HG03354 (cell line): ENCODE data around the gene CPEB2.
A peak's percentile ranks its signal among the peaks of the same experiment; 100 is the strongest.

Source experiments
- ATAC-seq: cut with Tn5 transposase; IDR thresholded peaks from one replicate; pipeline ENCODE4 v1.9.1; 2021; ENCODE audit warnings: mild to moderate bottlenecking; ENCODE audit not compliant: unreplicated experiment, poor library complexity, severe bottlenecking

CPEB2 gene

DNA sequence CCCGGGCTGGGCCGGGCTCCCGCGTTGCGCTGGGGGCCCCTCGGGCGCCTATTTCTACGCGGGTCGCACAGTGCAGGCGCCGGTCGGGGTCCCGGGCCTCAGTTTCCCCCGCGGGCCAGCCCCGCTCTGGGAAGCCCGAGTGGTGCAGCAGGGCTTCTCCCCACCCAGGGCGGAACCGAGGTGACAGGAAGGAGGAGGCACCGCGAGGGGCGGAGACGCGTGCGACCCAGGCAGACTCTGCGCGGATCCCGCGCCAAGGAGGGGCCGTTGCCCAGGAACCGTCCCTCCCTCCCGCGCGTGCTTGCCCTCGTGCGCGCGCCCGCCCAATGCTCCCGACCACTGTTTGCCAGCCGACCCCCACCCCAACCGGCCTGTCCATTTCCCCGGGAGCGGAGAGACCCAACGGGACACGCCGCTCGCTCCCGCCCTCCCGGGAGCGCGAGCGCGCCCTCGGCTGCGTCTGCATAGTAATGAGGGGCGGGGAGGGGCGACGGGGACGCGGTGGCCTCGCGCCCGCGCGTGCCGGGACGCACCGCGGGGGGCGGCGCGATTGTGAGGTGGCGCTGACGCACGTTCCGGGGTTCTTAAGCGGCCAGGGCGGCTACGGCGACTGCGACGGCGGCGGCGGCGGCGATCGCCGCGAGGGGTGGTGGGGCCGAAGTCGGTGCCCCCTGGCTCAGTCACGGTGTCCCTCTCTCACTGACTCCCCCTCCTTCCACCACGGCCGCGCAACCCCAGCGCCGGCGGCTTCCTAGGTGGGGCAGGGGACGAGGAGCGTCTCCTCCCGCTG, at the start of gene CPEB2:
Gene CPEB2 (plus strand): TSS at position 613 of the 790 bp plus-strand sequence. CDS start 193 bp downstream, outside the sequence.
- peak; percentile 67 for ATAC-seq

DNA sequence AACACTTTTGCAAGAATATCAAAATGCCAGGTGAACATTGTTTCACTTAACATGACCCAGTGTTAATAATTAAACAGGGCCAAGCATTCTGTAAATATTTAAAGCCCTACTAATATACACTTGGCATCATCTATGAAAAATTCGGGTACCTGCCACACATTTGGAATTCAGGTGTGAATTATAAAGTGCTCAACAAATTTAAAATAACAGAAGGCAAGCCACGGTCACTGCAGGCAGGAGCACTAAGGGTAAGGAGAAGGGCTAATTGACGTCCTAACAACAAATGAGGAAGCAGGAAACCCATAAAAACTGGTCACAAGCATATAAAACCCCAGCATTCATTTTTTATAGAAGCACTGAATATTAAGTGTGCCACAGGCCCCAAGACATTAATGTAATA, 43.8 kb upstream of the CPEB2 start:
- ATAC-seq: no peak

DNA sequence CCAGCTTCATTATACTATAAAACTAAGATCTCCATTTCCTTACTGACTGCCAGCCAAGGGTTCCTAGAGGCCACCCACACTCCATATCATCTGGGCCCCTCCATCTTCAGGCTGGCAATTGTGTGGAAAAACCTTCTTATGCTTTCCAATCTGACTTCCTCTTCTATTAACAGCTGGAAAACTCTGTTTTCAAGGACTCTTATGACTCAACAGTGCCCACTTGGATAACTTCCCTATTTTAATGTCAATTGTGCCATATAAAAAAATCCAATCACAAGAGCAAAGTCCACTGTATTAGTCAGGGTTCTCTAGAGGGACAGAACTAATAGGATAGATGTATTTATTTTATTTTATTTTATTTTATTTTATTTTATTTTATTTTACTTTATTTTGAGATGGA, 41.0 kb upstream of the CPEB2 start:
- ATAC-seq: no peak

DNA sequence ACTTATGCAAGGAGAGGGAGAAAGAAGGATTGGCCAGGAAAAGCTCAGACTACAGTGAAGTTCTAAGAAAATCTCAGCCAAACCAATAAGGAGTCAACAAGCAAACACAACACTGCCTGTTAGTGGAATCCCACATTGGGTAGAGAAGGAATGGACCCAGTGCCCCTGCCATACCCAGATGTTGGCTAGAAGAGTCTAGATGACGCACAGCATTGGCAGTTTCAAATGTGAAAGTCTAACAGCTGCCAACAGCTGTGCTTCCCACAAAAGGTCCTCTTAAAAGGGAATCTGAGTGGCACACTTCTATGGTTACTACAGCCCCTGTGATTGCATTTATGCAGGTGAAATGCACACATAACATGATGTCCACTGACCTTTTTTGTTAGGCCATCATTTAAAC, 37.2 kb upstream of the CPEB2 start:
- ATAC-seq: no peak

DNA sequence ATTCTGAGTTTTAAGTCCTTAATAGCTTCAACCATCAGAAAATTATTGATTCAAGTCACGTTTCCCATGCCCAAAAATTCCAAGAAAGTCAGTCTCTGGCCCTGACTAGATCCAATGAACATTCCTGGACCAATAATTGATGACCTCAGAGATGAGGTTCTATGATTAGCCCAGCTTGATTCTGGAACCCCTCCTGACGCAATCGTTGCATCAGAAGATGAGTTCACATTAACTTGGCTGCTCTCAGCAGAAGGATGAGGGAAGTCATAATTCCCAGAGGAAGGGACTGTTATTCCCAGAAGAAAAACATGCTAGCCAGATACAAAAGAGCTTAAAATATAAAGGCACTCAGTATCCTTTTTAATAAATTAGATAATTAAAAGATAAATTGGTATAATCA, 34.3 kb upstream of the CPEB2 start:
- ATAC-seq: no peak

DNA sequence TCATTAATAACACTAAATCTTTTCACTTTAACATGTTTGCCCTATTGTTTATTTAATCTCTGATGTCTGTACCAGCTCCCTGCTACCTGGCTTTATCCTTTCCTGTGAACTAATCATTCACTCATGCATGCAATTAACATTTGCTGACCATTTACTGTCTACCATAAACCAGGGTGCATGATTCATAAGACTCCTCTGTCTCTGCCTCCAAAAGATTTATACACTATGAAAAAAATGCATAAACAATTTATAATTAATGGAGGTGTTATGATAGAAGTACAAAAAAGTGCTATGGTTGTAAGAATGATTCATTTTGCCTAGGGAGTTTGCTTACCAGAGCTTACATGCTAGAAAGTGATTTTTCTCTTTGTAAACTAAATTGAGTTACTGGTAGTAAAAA, 24.5 kb upstream of the CPEB2 start:
- no peak for ATAC-seq

DNA sequence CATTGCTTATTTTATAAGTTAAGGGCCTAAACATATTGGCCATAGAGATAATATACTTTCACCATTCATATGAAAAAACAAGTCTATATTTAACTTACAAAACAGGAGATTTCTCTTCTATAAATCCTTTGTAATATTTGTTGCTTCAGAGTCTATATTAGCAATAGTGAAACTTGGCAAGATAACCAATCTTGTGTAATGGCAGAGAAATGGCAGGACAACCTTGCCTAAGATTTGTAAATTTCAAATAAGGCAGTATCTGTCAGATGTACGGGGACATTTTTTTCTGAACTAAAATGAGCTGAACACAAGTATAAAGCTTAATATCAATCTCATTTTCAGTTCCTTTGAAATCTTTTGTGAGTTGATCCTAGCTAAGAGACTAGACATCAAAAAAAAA, 17.8 kb upstream of the CPEB2 start:
- ATAC-seq: no peak

DNA sequence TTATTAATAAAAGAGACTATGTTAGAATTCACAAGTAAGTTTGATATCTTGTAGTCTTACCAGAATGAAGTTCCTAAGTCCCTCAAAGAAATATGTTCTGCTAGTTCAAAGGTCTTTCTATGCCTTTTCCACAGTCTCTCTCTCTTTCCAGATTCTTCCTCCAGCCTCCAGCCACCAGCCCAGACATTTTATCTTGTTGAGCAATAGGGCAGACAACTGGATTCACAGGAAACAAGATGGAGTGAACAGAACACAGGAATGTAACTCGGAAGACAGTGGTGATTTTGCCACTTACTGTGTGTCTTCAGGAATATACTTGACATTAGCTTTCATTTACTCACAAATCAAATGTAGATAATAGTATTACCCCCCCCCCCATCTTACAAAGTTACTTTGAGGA, 17.1 kb upstream of the CPEB2 start:
- no peak for ATAC-seq

DNA sequence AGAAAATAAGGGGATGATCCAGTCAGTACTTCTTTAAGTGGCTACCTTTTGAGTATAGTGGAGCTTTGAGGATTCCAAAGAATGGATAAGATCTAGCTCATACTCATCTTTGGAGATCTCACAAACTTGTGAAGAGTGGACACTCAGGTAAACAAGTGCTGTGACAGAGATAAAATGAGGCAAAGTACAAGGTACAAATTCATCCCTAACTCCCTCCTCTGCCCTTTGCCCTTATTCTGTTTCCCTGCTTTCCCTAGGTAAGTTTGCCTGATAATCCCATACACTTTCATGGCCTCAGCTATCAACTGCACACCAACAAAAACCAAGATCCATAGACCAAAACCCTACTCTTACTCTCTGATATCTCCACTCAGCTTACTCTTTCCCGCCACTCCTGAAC, 16.4 kb upstream of the CPEB2 start:
- no peak for ATAC-seq

DNA sequence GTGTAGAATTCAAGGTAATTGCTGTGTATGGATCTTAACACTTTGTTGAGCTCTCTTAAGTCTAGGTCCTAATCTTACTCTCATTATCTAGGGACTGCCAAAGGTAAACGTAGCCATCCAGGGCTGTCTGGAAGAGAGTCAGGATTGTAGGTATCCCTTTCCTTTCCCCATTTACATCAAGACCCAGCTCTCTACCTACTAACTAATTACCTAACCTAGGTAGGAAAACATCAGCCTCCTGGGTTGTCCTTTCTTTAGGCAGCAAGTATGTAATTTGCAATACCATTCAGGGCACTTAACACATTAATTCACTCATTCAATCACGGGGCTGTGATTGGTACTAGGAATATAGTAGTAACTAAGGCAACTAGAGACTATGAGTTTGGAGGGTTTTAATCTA, 15.2 kb upstream of the CPEB2 start:
- ATAC-seq: no peak

DNA sequence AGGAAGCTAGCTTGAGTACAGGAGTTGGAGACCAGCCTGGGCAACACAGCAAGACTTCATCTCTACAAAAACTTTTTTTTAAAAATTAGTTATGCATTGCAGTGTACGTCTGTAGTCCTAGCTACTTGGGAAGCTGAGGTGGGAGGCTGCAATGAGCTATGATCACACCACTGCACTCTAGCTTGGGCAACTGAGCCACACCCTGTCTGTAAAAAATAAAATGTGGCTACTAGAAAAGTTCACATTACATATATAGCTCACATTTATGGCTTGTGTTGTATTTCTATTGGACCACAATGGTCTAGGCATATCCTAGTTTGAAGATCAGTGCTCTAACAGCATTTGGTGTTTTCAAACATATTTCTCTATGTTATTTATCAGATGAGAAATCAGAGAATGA, 11.8 kb upstream of the CPEB2 start:
- ATAC-seq: no peak

DNA sequence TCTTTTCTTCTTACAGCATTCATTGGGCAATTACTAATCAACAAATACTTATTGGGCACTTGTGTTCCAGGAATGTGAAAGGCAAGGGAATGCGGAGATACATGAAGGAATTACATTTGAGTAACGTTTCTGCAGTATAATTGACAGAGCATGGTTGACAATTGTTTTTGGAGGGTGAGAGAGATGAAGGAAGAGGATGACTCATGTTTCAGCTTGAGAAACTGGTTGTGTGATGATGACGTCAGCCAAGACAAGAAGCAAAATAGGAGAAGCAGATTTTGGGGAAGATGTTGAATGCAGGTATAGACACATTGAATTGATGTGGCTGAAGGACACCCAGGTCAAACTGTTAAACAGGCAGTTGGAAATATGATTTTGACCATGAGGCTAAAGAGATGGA, 8.0 kb upstream of the CPEB2 start:
- no peak for ATAC-seq

DNA sequence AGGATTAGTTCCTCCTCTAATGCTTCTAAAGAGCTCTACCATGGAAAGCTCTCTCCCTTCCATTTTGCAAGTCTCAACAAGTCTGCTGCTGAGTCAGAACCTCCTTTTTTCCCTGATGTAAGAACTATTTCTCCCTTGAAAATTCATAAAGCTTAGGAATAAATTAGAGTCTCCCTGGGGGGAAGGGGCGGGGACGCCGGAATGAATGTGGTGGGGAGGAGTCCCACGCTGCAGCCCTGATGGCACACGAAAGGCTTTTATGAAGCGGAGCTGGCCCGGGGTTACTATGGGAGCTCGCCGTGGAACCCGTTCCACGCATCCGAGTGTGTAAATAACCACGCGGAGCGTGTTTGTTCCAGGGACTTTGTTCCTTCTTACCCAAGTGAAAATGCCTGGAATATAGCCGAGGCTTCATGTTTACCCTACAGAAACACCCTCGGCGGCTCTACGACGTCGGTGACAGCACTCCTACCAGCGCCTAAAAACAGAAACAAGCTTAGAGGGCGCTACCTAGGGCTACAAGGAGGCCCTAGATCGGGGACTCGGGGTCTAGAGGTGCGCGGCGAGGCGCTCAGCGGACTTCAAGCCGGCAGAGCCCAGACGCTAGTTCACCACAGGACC, 923 bp upstream of the CPEB2 start:
- ATAC-seq: peak; percentile 32

DNA sequence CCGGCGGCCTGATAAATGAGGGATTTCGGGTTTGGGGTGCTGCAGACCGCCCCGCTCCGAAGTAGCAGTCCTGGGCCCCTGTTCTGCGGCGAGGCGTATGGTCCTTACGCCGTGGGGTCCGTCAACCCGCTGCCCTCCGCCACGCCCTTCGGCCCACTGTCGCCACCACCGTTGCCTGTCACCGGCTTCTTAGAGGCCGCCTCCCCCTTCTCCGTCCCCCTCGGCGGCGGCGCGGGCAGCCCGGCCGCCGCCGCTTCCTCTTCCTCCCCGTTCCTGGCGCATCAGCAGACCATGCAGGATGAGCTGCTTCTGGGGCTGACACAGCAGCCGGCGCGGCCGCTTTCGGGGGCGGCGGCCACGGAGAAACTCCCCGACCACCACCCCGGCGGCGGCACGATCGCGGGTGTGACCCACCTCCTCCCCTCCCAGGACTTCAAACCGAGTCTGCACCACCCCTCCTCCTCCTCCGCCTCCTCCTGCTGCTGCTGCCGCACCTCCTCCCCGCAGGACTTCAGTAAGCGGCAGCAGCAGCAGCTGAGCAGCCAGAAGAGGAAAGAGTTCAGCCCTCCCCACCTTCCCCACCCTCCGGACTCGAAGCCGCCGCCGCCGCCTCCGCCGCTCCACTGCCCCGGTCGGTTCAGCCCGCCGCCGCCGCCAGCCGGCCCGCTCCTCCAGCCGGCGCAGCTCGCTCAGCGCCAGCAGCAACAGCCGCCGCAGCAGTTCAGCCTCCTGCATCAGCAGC, 549 bp downstream of the CPEB2 start:
- peak; percentile 30 for ATAC-seq

DNA sequence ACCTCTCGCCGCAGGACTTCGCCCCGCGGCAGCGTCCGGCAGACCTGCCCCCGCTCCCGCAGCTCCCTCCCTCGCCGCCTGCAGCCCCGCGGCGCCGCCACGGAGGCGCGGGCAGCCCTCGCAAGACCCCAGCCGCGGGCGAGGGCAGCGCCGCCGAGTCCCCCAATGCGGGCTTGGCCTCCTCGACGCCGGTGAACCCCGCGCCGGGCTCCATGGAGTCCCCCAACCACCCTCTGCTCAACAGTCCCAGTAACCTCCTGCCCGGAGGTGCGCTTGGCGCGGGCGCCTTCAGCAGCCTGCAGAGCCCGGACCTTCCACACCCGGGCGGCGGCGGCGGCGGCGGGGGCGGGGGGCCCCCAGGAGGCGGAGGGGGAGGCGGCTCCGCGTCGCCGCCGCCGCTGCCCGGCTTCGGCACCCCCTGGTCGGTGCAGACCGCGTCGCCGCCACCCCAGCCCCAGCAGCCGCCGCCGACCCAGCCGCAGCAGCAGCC, 1.2 kb downstream of the CPEB2 start:
- ATAC-seq: peak; percentile 24

DNA sequence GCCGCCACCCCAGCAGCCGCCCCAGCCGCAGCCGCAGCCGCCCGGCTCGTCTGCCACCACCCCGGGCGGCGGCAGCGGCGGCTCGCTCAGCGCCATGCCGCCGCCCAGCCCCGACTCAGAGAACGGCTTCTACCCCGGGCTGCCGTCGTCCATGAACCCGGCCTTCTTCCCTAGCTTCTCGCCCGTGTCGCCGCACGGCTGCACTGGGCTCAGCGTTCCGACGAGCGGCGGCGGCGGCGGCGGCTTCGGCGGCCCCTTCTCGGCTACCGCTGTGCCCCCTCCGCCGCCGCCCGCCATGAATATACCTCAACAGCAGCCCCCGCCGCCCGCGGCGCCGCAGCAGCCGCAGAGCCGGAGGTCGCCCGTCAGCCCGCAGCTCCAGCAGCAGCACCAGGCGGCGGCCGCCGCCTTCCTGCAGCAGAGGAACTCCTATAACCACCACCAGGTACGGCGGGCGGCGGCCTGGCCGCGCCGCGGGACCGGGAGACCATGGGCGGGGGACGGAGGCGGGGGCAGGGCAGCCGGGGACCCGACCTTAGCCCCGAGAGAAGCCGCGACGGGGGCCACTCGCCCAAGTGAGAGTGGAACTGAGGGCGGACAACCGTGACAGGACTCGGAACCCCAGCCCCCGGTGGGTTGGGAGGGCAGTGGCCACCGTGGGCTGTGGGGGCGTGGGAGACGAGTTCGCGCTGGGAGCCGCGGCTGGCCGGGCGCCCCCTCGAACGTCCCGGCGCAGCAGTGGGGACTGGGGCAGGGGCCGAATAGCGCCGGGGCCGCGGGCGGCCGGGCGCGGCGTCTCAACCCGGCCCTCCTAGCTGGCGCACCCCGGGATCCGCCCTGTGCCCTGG, 1.8 kb downstream of the CPEB2 start:
- ATAC-seq: peak; percentile 9

DNA sequence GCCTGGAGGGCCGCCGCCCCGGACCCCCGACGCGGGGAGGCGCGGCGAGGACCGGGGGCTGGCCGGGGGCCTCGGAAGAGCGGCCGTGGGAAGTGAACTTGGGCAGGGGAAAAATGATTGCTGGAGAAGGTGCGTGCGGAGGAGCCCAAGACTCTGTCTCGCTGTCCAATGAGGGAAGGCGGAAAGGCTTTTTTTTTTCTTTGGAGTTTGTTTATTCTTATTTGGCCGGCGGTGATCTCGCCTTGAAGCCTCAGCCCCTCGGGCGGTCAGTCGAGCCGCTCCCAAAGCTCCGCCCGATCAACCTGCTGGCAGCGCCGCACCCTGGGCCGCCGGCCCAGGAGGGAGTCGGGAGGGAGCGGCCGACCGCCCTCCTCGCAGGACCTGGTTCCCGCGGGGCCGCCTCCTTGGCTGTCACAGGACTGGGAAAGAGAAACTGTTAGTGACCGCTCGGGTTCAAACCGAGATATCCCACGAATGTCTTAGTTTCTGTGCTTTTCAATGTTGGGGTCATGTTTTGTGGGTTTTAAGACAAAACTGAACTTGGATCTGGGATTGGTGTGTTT, 2.5 kb downstream of the CPEB2 start:
- ATAC-seq: peak; percentile 1

DNA sequence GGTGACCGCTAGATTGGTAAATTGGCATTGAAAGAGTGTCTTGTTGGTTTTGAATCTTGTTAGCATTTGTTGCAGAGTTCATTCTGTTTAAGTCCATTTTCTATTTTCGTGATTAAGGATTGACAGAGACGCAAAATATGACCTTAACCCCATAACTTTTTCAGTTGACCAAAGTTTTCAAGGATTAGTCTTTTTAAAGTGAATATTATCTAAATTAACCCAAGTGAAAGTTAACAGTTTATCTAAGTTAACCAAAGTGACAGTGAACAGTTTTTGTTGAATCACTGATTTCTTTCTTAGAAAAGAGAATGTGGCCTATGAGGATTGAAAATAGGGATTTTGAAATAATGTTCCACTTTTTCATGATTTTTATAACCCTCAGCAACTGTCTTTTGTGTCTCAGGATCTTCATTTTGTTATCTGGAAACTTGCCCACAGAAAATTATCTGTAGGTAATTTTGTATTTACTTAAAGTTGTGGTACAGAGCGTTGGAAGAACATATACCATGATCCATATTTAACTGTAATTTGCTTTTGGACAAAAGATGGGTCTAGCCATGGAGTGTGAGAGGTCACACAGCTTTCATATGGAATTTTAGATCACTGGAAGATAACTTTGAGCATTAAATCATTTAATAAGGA, 3.3 kb downstream of the CPEB2 start:
- ATAC-seq: no peak

DNA sequence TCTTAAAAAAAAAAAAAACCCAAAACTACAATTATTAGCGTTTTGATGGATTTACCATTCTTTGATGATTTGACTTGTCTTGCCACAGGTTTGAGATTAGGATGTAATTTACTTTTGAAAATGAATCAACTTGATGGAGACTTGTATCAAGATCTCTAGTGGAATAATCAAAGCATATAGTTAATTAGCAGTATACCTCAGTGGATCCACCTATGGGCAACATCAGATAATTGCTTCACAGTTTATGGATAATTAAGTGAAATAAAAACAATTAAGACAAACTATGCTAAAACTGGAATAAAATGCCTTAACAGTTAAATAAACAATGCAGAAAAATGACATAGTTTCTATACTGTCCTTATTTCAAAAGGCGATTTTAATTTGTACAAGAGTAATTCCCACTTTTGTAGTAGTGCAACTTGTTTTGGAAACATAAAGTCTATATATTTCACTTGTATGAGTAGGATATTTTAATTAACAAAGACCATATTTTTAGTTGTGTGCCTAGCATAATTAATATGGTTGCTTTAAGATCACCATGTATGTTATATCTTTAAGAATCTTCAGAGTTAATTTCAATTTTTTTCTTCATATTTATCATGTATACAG, 4.2 kb downstream of the CPEB2 start:
- no peak for ATAC-seq
